Tibial nerve (tissue), 3 donors: ENCODE measurements around the gene AMDHD2.

Experiments used
- CTCF ChIP-seq, 5 experiments: fragments of 200-600 bp in 3 of 5; fragments of 450-650 bp in 2 of 5; sonication (generic) in 3 of 5; IDR thresholded peaks; one replicate each; pipeline ENCODE4 v1.5.1; 2016 to 2019; ENCODE audit warnings: antibody characterized with exemption in 5 of 5, mild to moderate bottlenecking in 3 of 5, moderate library complexity in 2 of 5
- POLR2A ChIP-seq, 2 donors: fragments of 450-650 bp; IDR thresholded peaks; one replicate each; pipeline ENCODE4 v1.6.1; 2017; ENCODE audit warnings: antibody characterized with exemption in 2 of 2, mild to moderate bottlenecking in 2 of 2, moderate library complexity in 2 of 2

DNA sequence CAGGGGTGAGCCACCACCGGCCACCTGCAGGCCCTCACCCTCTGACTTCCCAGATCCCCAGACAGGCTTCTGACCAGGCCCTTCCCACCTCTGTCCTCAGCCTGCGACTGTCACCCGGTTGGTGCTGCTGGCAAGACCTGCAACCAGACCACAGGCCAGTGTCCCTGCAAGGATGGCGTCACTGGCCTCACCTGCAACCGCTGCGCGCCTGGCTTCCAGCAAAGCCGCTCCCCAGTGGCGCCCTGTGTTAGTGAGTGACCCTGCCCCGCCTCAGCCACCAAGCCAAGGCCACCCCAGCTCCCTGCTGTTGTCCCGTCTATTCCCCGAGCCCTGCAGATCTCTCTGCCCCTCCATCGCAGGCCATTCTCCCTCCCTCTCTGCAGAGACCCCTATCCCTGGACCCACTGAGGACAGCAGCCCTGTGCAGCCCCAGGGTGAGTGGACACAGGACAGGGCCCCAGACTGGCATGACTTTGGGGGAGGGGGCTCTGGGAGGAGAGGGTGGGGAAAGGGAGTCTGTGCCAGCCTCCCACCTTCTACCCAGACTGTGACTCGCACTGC, 47.2 kb upstream of the AMDHD2 start:
- TF ChIP-seq CTCF (IDR thresholded peaks at IDR 0.05) (no peak), POLR2A (IDR thresholded peaks at IDR 0.05) (no peak)
